ENCODE data around the gene CCDC160. TPM values are rescaled to one million over a fixed set of nuclear protein-coding genes. Genes with fewer than 3 reads are reported as not detected.
"Not testable (repeated sequence)": the region's sequence is repeated elsewhere in the genome, so short reads cannot be mapped to it uniquely, and the experiment has no call there.

The CCDC160 gene
- 0.24 TPM for polyA plus RNA-seq (ENCODE audit: insufficient read length)

- no peak for DNase-seq (ENCODE audit: low read depth)
Observed at GRCh38 chrX:134236626-134237614, at the start of gene CCDC160. CCDC160 (plus strand) TSS chrX:134237182; CDS start chrX:134244801, 7,619 bp downstream.

DNA sequence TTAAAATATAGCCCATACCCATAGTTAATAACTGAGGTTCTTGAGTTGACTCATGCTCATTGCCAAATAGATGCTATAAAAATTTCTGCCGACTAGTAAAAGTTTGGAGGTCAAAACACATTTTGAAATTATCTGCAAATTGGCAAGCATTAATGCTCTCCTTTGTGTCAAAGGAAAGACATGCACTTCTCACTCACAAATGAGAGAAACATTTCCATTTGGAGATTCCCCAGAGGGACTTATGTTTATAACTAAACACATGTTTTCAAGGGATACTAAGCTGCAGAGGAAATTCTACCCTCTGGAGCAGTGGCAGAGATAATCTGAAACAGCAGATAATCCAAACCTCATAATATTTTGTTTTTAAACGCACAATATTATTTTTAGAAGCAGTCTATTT, 45.7 kb upstream of the CCDC160 start:
- DNase-seq (ENCODE audit: low read depth) = no peak

DNA sequence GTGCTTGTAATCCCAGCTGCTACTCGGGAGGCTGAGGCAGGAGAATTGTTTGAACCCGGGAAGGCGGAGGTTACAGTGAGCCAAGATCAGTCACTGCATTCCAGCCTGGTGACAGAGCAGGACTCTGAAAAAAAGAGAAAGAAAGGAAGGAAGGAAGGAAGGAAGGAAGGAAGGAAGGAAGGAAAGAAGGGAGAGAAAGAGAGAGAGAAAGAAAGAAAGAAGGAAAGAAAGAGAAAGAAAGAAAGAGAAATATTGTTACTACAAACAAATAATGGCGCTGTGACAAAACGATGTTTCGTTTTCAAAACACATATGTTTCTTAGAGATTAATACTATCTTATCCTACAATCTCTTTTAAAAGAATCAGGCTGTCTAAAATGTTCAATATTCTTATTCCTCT, 42.1 kb upstream of the CCDC160 start:
- no peak for DNase-seq (ENCODE audit: low read depth)

DNA sequence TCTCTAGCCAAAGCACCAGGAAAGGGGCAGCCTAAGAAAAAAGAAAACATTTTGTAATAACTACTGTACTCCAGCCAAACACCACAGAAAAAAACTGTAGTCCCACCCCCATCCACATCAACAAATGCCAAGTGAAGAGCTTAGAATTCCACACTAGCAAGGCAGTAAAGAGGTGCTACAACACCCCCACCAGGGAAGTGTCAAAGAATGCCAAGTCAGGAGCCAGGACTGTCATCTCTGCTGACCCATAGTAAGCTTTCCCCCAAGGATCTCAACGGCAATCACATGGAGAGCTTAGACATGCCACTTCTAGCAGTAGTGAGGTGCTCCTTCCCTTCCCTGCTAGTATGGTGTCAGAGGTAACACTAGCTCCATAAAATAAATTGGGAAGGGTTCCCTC, 34.4 kb upstream of the CCDC160 start:
- DNase-seq (ENCODE audit: low read depth) = no peak

DNA sequence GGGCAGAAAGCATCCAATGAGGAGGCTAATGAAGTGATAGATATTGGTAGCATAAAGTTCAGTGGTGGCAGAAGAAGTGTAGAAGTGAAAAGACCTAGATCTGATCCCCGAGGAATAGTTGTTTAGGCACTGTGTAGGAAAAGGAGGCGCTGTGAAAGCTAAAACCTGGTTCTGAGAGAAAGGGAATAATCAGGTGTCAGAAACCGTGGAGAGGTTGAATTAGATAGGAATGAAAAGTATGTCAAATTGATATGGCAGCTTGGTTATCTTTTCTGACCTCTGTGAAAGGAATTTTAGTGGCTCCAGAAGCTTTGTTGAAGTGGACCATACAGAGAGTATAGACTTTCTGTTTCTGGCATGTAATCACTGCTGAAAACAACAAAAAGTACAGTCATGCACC, 30.8 kb upstream of the CCDC160 start:
- no peak for DNase-seq (ENCODE audit: low read depth)

- DNase-seq (ENCODE audit: low read depth) = no peak
Observed at GRCh38 chrX:134210465-134210864, 26.5 kb upstream of the CCDC160 start.

DNA sequence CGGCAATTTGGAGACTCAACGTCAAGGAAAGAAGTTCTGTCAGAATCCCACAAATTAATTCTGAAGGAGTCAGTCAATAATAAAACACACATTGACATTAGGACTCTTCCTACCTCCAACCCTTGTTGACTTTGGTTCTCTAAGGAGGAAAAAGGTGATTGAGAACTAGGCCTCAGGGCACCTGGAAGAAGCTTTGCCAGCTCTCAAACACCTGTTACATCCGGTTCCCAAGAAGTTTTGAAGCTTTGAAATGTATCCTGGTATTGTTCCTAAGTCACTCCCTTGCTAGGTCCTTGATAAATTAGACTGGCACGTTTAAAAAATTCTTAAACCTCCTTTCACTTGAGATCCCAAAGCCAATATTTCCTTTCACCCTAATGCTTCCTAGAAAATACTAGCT, 1.7 kb upstream of the CCDC160 start:
- DNase-seq (ENCODE audit: low read depth) = no peak

DNA sequence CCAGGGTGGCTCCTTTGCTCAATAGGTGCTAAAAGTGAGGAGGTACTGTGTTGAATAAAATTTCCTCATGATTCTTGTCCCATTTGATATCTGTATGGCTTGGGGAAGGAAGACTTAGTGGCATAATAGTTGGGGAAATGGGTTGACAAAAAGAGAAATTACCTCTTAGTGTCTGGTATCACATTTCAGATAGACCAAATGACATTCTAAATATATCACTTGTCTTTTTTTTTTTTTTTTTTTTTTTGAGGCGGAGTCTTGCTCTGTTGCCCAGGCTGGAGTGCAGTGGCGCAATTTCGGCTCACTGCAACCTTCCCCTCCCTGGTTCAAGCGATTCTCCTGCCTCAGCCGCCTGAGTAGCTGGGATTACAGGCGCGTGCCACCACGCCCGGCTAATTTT, 1.2 kb downstream of the CCDC160 start:
- DNase-seq (ENCODE audit: low read depth) = not testable (repeated sequence)

DNA sequence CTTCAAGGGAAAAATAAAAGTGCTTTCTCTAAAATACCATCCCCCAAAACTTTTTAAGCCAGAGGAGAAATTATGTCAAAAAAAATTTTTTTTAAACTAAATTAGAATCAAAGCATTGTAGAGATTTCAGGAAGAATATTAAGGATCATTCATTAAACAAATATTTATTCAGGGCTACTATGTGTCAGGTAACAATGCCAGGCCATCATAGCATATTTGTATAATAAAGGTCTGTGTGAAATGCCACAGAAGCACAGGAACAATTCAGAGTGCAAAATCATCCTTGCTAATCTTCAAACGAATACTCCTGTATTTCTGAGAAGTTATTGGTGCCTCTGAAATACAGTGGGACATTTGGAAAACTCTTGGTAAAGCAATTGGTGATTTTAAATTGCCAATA, 2.0 kb downstream of the CCDC160 start:
- DNase-seq (ENCODE audit: low read depth) = no peak

DNA sequence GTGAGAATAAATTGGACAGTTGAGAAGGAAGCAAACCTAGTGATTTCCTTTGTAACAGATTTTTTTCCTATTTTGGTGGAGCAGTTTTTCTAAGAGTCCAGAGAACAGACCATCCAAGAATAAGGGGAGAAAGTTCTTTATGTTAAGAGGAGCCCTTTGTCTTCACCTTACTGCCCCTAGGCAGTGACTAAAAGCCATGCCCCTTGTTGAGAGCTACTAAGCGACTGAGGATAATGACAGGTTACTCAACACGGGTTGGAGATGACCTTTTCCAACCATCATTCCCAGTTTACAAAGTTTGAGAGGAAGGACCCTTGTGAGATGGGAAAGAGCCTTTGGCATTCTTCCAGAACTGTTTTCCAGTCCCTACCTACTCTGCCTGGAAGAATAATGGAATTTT, 3.2 kb downstream of the CCDC160 start:
- no peak for DNase-seq (ENCODE audit: low read depth)

GRCh38 chrX:134241960-134242619, 5.1 kb downstream of the CCDC160 start:
- no peak for DNase-seq (ENCODE audit: low read depth)

- DNase-seq (ENCODE audit: low read depth) = no peak
Observed at GRCh38 chrX:134244043-134244442, 7.1 kb downstream of the CCDC160 start.

GRCh38 chrX:134246282-134246681, 9.3 kb downstream of the CCDC160 start:
- DNase-seq (ENCODE audit: low read depth) = no peak

GRCh38 chrX:134247492-134247891, 10.5 kb downstream of the CCDC160 start:
- no peak for DNase-seq (ENCODE audit: low read depth)

DNA sequence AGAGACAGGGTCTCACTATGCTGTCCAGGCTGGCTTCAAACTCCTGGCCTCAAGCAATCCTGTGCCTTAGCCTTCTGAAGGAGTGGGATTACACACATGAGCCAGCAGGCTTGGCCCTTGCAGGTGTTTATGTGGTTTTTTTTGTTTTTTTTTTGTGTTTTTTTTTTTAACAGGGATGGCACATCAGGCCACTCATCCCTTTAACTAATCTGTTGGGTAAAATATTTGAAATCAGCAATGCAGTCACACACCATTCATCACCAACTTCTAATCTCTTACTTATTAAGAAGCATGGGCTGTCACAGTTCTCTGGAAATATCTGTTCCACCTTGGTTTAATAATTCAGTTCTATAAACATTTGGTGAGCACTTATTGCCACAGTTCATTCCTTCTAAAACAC, 12.3 kb downstream of the CCDC160 start:
- no peak for DNase-seq (ENCODE audit: low read depth)

- no peak for DNase-seq (ENCODE audit: low read depth)
Observed at GRCh38 chrX:134251241-134251640, 14.3 kb downstream of the CCDC160 start.

DNA sequence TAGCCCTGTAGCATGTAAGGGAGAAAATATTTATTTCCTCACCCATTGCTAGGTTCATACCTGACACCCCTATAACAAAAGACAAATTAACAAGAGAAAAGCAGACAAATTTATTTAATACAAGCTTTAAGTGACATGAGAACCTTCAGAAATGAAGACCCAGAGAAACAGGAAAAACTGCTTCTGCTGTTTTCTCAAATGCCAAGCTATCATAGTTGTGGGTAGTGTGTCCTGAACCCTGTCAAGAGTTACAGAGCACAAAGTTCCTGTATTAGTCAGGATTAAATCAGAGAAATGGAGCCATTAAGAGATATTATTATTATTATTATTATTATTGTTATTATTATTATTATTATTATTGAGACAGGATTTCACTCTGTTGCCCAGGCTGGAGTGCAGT, 17.5 kb downstream of the CCDC160 start:
- DNase-seq (ENCODE audit: low read depth) = no peak

GRCh38 chrX:134255555-134255954, 18.6 kb downstream of the CCDC160 start:
- no peak for DNase-seq (ENCODE audit: low read depth)

DNA sequence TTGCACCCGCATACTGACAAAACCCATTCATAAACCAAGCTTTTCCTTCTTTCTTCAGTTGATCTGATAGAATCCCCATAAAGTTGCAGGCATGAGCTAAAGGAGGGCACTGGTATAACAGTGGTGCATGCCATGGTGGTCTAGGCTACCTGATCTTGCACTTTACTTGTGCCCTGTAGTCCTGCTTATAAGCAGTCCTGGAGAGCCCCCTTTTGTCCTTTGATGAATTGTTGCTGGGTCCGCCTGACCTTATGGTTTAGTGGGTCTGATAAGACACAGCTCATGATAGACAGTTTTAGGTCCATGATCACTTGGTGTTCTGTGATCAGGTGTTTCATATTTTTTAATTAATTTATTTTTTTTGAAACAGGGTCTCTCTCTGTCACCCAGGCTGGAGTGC, 19.7 kb downstream of the CCDC160 start:
- DNase-seq (ENCODE audit: low read depth) = no peak

DNA sequence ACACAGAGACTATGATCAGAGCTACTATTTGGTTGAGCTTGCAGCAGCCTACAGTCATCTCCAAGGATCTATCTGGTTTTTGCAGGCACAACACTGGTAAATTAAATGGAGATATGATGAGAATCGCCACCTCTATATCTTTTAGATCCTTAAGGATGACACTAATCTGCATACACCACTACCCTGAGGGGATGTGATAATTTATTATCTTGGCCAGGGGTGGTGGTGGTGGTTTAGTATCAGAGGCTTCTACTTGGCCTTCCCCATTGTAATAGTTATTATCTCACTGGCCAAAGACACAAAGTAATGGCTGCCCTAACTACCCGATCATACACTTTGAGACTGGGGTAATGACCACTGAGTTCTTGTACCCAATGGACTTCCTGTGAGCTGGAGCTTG, 21.2 kb downstream of the CCDC160 start:
- no peak for DNase-seq (ENCODE audit: low read depth)

DNA sequence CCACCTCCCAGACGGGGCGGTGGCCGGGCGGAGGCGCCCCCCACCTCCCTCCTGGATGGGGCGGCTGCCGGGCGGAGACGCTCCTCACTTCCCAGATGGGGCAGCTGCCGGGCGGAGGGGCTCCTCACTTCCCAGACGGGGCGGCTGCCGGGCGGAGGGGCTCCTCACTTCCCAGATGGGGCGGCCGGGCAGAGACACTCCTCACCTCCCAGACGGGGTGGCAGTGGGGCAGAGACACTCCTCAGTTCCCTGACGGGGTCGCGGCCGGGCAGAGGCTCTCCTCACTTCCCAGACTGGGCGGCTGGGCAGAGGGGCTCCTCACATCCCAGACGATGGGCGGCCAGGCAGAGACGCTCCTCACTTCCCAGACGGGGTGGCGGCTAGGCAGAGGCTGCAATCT, 49.0 kb downstream of the CCDC160 start:
- DNase-seq (ENCODE audit: low read depth) = not testable (repeated sequence)

GRCh38 chrX:134287346-134287745, 50.4 kb downstream of the CCDC160 start:
- DNase-seq (ENCODE audit: low read depth) = no peak

DNA sequence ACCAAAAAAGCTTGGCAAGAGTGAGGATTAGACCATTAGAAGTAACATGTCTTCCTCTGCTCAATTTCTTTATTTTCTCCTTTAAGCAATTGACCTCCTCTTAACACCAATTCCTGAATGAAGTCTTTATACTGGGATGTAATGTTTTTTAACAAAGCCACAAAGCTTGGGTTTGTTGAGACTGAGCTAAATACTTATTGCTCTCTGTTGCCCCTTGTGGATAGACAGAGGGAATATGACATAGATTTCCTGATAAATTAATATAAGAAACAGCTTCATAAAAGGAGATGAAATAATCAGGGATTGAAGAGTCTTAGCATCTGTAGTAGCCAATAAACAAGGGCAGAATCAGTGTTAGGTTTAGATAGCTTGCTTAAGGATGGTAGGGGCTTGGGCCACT, 57.6 kb downstream of the CCDC160 start:
- DNase-seq (ENCODE audit: low read depth) = no peak

All from forelimb muscle (tissue), 1 donor.